Endothelial cell of umbilical vein (primary cell): ENCODE measurements around the gene GPR153.

Source experiments
- EZH2 ChIP-seq: IDR thresholded peaks from 2 replicates; pipeline ENCODE4 v1.6.1; 2012; ENCODE audit warnings: borderline replicate concordance, low read depth, mild to moderate bottlenecking, moderate library complexity, low read length, inconsistent platforms; ENCODE audit not compliant: severe bottlenecking
- GATA2 ChIP-seq: IDR thresholded peaks from 2 replicates; pipeline ENCODE4 v1.7.0; 2011; ENCODE audit warnings: low read depth, mild to moderate bottlenecking, moderate library complexity, mixed read lengths, low read length; ENCODE audit not compliant: insufficient read length, insufficient read depth
- POLR2A ChIP-seq: IDR thresholded peaks from 2 replicates; pipeline ENCODE4 v1.6.1; 2012; ENCODE audit warnings: low read depth, mild to moderate bottlenecking, control low read depth, low read length
- TF ChIP-seq, protein P1 (sequence below), 2 donors: IDR thresholded peaks; 1 replicate in 1 of 2; 2 replicates in 1 of 2; pipeline ENCODE4 v1.5.1; 2011; ENCODE audit warnings: low read length in 2 of 2, mild to moderate bottlenecking in 2 of 2, moderate library complexity in 2 of 2, control low read depth in 1 of 2, inconsistent platforms in 1 of 2, low read depth in 1 of 2; ENCODE audit not compliant: insufficient read depth in 1 of 2; ENCODE audit errors: extremely low read depth in 1 of 2
- TF ChIP-seq, protein P2 (sequence below): IDR thresholded peaks from 2 replicates; pipeline ENCODE4 v1.6.1; 2011; ENCODE audit not compliant: insufficient read depth, insufficient read length

DNA sequence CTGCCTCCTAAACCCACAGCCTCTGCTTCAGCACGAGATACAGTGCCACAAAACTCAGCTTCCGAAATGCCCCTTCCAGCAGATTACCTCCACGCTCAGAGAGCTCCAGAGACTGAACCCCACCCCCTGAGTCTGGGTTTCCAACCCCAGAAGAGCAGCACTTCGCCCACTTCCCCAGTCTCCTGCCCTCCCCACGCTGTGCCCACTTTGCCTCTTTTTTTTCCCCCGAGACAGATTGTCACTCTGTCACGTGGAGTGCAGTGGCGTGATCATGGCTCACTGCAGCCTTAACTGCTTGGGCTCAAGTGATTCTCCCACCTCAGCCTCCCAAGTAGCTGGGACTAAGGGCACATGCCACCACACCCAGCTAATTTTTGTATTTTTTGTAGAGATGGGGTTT, 35.2 kb downstream of the GPR153 start:
- no peak for TF ChIP-seq POLR2A
- TF ChIP-seq, protein P1, sequence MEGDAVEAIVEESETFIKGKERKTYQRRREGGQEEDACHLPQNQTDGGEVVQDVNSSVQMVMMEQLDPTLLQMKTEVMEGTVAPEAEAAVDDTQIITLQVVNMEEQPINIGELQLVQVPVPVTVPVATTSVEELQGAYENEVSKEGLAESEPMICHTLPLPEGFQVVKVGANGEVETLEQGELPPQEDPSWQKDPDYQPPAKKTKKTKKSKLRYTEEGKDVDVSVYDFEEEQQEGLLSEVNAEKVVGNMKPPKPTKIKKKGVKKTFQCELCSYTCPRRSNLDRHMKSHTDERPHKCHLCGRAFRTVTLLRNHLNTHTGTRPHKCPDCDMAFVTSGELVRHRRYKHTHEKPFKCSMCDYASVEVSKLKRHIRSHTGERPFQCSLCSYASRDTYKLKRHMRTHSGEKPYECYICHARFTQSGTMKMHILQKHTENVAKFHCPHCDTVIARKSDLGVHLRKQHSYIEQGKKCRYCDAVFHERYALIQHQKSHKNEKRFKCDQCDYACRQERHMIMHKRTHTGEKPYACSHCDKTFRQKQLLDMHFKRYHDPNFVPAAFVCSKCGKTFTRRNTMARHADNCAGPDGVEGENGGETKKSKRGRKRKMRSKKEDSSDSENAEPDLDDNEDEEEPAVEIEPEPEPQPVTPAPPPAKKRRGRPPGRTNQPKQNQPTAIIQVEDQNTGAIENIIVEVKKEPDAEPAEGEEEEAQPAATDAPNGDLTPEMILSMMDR (IDR thresholded peaks at IDR 0.05; ENCODE audit: extremely low read depth in 1 of 2, insufficient read depth in 1 of 2, low read depth in 1 of 2, low read length in 2 of 2), result no peak
- TF ChIP-seq, protein P2, sequence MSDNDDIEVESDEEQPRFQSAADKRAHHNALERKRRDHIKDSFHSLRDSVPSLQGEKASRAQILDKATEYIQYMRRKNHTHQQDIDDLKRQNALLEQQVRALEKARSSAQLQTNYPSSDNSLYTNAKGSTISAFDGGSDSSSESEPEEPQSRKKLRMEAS, result no peak
- TF ChIP-seq EZH2, result no peak
- no peak for TF ChIP-seq GATA2
